AG04449 (cell line): Measurements from ENCODE around the gene EZR.

ENCODE experiments used
- CTCF ChIA-PET: fragments of 350-600 bp; formaldehyde crosslinking; extraction: SDS; loops from one replicate; lab custom pipeline; 2021; ENCODE audit warnings: antibody characterized with exemption; lab: Yijun Ruan, JAX
- POLR2A ChIA-PET: fragments of 400-600, 350-600 bp; formaldehyde crosslinking; extraction: SDS; loops from one replicate; lab custom pipeline; 2020; ENCODE audit warnings: antibody characterized with exemption, inconsistent platforms; lab: Yijun Ruan, JAX
- DNase-seq: peaks from one replicate; pipeline ENCODE4 v3.0.0-alpha.2; 2010; ENCODE audit warnings: low read depth, low spot score
- H3K4me3 ChIP-seq: 2 replicates; pipeline ENCODE4 v1.5.1; 2011; ENCODE audit warnings: low read depth, mild to moderate bottlenecking, control low read depth, low read length
- CTCF ChIP-seq: IDR thresholded peaks from one replicate; pipeline ENCODE4 v1.5.1; 2011; ENCODE audit warnings: mild to moderate bottlenecking, moderate library complexity, low read length, control low read depth, inconsistent platforms; ENCODE audit not compliant: insufficient read depth; ENCODE audit errors: missing control alignments

Gene EZR

DNA sequence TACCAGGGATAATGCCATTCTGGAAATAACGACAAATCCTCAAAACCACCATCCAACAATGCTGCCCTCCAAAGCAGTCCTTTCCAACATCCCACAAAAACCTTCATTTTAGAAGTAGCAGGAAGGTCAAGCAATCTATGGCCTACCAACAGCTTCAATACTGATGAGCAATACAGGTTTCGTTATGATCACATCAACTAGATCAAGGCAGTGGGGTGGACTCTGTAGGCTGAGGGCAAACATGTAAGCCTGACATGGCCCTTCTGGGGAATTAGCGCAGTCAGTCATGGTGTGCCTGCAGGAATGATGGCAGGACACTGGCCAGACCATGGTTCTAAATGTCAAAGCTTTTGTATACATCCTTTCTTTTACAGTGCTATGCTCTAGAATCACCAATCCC, 41.7 kb downstream of the EZR start:
- DNase-seq, result no peak
- POLR2A ChIA-PET, result no interaction called here
- TF ChIP-seq CTCF, result no peak
- no peak overlapping the region for H3K4me3 ChIP-seq
- CTCF ChIA-PET, result interaction anchor here (0.9 kb wide), 1 partner anchor 195 kb away, joined by 3 read pairs; no protein-coding TSS in a partner anchor

- ChIA-PET POLR2A (no interaction called here), CTCF (interaction anchor here (1.0 kb wide), 1 partner anchor 197 kb away, joined by 3 read pairs; no protein-coding TSS in a partner anchor)
- TF ChIP-seq CTCF, result no peak
- no peak overlapping the region for H3K4me3 ChIP-seq
- no peak for DNase-seq
Observed at GRCh38 chr6:158776737-158777136, 42.4 kb downstream of the EZR start.

DNA sequence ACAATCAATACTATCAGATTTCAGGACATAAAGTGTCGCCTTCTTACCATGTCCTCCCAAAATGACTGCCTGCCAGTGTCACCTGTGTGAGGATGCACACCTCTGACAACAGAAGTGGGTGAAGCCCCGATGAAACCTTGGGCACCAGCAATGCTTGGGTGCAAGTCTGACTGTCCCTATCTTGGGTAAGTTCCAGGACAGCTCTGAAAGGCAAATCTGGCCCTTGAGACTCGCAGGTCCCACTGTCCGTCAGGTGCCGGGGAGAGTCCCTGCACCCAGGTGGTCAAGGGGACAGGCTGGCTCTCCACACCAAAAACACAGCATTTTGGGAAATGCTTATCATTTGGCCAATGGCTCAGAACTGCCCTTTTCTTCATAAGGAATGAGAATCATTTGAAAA, 43.3 kb downstream of the EZR start:
- POLR2A ChIA-PET, result no interaction called here
- TF ChIP-seq CTCF, result no peak
- CTCF ChIA-PET, result no interaction called here

DNA sequence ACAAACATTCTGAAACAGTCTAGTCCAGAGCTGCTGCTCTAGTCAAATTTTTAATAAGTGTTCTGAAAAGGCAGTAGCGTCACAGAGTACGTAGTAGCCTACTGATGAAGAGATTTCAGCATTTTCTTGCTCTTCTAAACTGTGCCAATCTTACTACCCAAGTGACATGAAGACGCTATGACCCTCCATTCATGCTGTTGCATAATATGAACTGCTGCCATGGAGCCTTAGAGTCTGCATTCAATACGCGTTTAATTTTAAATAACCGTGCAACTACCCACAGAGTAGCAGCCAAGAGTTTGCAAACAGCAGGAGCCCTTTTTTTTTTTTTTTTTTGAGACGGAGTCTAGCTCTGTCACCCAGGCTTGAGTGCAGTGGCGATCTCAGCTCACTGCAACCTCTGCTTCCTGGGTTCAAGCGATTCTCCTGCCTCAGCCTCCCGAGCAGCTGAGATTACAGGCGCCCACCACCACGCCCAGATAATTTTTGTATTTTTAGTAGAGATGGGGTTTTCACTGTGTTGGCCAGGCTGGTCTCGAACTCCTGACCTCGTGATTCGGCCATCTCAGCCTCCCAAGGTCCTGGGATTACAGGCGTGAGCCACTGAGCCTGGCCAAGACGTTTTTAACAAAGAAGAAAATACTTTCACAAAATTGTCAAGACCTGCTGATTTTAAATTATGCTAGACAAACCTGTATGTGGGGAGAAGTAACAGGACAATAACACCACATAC, 44.3 kb downstream of the EZR start:
- H3K4me3 ChIP-seq, result no peak overlapping the region
- CTCF ChIA-PET, result interaction anchor here (1.0 to 1.6 kb wide), 3 partner anchors 11 to 71 kb away, joined by 3 read pairs; no protein-coding TSS in a partner anchor
- no peak for DNase-seq
- POLR2A ChIA-PET, result no interaction called here
- TF ChIP-seq CTCF, result no peak

More for the DNA sequence above, 43.3 kb downstream of the EZR start:
- no peak overlapping the region for H3K4me3 ChIP-seq
- no peak for DNase-seq

- ChIA-PET CTCF (interaction anchor here (1.0 to 3.6 kb wide), 4 partner anchors 12 to 199 kb away, joined by 3 to 23 read pairs (median 3); no protein-coding TSS in a partner anchor), POLR2A (no interaction called here)
- no peak for TF ChIP-seq CTCF
- no peak overlapping the region for H3K4me3 ChIP-seq
- no peak for DNase-seq
Observed at GRCh38 chr6:158773581-158774449, 45.4 kb downstream of the EZR start.
